Duodenal mucosa (tissue), 2 donors: ENCODE results near the gene MRPL43.

Experiments used
- H3K27ac ChIP-seq: one replicate; pipeline ENCODE4 v1.7.0; 2013; ENCODE audit warnings: low read depth, low read length
- H3K27me3 ChIP-seq, 2 donors: one replicate each; pipeline ENCODE4 v1.7.0; 2013; ENCODE audit warnings: low read length in 2 of 2, control low read depth in 1 of 2; ENCODE audit not compliant: insufficient read depth in 2 of 2, control insufficient read depth in 1 of 2
- H3K36me3 ChIP-seq, 2 donors: one replicate each; pipeline ENCODE4 v1.7.0; 2013; ENCODE audit warnings: low read length in 2 of 2, control low read depth in 1 of 2; ENCODE audit not compliant: insufficient read depth in 2 of 2, control insufficient read depth in 1 of 2
- H3K4me1 ChIP-seq, 2 donors: one replicate each; pipeline ENCODE4 v1.7.0; 2013; ENCODE audit warnings: low read length in 2 of 2, control low read depth in 1 of 2; ENCODE audit not compliant: insufficient read depth in 2 of 2, control insufficient read depth in 1 of 2
- H3K4me3 ChIP-seq, 2 donors: one replicate each; pipeline ENCODE4 v1.7.0; 2013; ENCODE audit warnings: low read length in 2 of 2, low read depth in 1 of 2
- H3K9ac ChIP-seq, 2 donors: one replicate each; pipeline ENCODE4 v1.7.0; 2013; ENCODE audit warnings: low read length in 2 of 2, low read depth in 1 of 2
- H3K9me3 ChIP-seq, 2 donors: one replicate each; pipeline ENCODE4 v1.7.0; 2013; ENCODE audit warnings: low read length in 2 of 2, control low read depth in 1 of 2; ENCODE audit not compliant: control insufficient read depth in 1 of 2

MRPL43 gene

GRCh38 chr10:100967332-100967731 is 20.0 kb downstream of the MRPL43 start:
- no peak overlapping the region for H3K27ac ChIP-seq
- H3K4me1 ChIP-seq, result peaks cover 20 to 29% of the 10 kb centered on the region in 2 donors

GRCh38 chr10:100966887-100967286 is 20.4 kb downstream of the MRPL43 start:
- Histone ChIP-seq H3K36me3 (peaks cover 11 to 26% of the 10 kb centered on the region in 2 donors), H3K9ac (no peak overlapping the region), H3K27ac (no peak overlapping the region), H3K4me1 (peaks cover 15 to 25% of the 10 kb centered on the region in 2 donors), H3K27me3 (no peaks in the 10 kb centered on the region), H3K4me3 (no peak overlapping the region), H3K9me3 (no peaks in the 10 kb centered on the region)

More at GRCh38 chr10:100967332-100967731, 20.0 kb downstream of the MRPL43 start:
- H3K36me3 ChIP-seq, result peaks cover 8 to 22% of the 10 kb centered on the region in 2 donors
- H3K9me3 ChIP-seq, result no peaks in the 10 kb centered on the region
- no peaks in the 10 kb centered on the region for H3K27me3 ChIP-seq
- H3K4me3 ChIP-seq, result no peak overlapping the region
- no peak overlapping the region for H3K9ac ChIP-seq

DNA sequence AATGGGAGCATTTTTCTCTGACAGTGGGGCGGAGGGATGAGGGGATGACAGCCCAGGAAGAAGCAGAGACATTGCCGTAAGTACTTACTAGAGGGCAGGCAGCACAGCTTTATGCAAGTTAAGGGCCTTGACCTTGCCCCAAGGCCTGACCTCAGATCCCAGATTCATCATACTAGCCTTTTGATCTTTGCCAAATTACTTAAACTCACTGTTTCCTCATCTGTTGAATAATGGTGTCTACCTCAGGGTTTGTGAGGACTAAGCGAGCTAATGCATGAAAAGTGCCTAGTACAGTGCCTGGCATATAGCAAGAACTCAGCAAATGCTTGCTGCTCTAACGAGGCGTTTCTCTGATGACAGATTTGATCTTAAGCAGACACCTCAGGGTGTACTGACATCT is 21.5 kb downstream of the MRPL43 start:
- Histone ChIP-seq H3K9ac (no peak overlapping the region), H3K27me3 (no peaks in the 10 kb centered on the region), H3K36me3 (peaks cover 12 to 29% of the 10 kb centered on the region in 2 donors), H3K27ac (no peak overlapping the region), H3K4me3 (no peak overlapping the region), H3K4me1 (peaks cover 12 to 18% of the 10 kb centered on the region in 2 donors), H3K9me3 (no peaks in the 10 kb centered on the region)

- no peak overlapping the region for H3K9ac ChIP-seq
- peaks cover 18 to 37% of the 10 kb centered on the region in 2 donors for H3K36me3 ChIP-seq
- H3K27ac ChIP-seq, result no peak overlapping the region
- H3K27me3 ChIP-seq, result no peaks in the 10 kb centered on the region
- H3K4me3 ChIP-seq, result no peak overlapping the region
- H3K9me3 ChIP-seq, result no peaks in the 10 kb centered on the region
- peaks cover 5 to 10% of the 10 kb centered on the region in 2 donors for H3K4me1 ChIP-seq
These were observed 23.5 kb downstream of the MRPL43 start for GRCh38 chr10:100963826-100964225.

DNA sequence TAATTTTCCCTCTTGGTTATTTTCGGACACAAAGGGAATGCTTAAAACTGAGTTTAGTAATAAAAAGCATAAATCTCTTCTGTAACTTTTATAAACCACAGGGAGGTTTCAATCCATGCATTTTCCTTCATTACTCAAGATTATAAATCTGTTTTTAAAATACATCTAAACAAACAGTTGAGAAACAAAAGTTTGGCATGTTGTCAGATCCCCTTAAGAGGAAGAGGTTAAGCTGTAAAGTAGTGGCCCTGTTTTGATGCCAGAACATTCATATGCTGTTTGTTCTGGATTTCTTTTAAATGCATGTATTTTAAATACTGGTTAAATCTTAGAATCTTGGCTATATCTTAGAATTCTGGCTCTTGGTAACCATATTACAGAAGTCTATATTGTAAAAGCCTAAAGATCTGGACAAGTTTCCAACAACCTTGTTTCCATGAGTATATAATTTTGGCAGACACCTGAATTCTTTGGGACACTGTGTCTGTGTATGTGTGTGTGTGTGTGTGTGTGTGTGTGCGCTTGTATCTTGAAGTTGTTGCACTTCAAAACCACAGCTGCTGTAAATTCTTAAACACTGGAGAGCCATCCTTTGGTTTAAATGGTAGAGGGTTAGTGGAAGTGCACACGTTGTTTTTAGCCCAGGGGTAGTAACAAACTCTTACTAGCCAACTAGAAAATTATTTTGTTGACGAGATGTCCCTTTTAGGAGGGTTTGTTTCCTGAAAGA is 24.8 kb downstream of the MRPL43 start:
- Histone ChIP-seq H3K27ac (no peak overlapping the region), H3K9ac (no peak overlapping the region), H3K4me1 (no peaks in the 10 kb centered on the region), H3K36me3 (peaks cover 18 to 49% of the 10 kb centered on the region in 2 donors), H3K9me3 (no peaks in the 10 kb centered on the region), H3K27me3 (no peaks in the 10 kb centered on the region), H3K4me3 (no peak overlapping the region)

DNA sequence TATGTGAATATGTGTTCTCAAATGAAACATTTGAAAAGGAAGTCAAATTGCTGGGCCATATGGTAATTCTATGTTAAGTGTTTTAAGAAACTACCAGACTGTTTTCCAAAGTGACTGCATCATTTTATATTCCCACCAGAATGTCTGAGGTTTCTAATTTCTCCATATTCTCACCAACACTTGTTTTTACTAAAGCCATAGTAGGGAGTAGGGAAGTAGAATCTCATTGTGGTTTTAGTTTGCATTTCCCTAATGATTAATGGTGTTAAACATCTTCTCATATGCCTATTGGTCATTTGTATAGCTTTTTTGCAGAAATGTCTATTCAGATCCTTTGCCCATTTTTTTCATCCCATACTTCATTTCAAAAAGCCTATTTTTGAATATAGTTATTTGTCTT is 27.0 kb downstream of the MRPL43 start:
- no peaks in the 10 kb centered on the region for H3K27me3 ChIP-seq
- no peak overlapping the region for H3K4me3 ChIP-seq
- no peak overlapping the region for H3K9ac ChIP-seq
- no peaks in the 10 kb centered on the region for H3K9me3 ChIP-seq
- H3K4me1 ChIP-seq, result no peaks in the 10 kb centered on the region
- H3K36me3 ChIP-seq, result peaks cover 9 to 51% of the 10 kb centered on the region in 2 donors
- no peak overlapping the region for H3K27ac ChIP-seq

- Histone ChIP-seq H3K36me3 (peaks cover 33 to 65% of the 10 kb centered on the region in 2 donors), H3K9ac (no peak overlapping the region), H3K27me3 (no peaks in the 10 kb centered on the region), H3K4me1 (no peaks in the 10 kb centered on the region), H3K27ac (no peak overlapping the region), H3K9me3 (no peaks in the 10 kb centered on the region), H3K4me3 (no peak overlapping the region)
These were observed 38.4 kb downstream of the MRPL43 start for GRCh38 chr10:100948916-100949315.

DNA sequence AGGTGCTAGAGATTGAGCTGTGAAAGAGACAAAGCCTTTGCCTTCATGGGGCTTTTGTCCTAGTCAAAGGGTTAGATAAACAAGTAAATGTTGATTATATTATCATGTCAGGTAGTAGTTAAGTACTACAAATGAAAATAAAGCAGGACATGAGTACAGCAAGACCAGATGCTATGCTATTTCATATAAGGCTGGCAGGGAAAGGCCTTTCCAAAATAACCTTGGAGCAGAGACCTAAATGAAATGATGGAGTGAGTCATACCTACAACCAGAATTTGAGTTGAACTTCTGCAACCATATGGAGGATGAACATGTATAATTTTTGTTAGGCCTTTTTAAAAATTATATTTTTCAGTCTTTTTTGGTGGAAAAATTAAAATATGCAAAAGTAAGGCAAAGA is 41.5 kb downstream of the MRPL43 start:
- H3K27ac ChIP-seq, result no peak overlapping the region

DNA sequence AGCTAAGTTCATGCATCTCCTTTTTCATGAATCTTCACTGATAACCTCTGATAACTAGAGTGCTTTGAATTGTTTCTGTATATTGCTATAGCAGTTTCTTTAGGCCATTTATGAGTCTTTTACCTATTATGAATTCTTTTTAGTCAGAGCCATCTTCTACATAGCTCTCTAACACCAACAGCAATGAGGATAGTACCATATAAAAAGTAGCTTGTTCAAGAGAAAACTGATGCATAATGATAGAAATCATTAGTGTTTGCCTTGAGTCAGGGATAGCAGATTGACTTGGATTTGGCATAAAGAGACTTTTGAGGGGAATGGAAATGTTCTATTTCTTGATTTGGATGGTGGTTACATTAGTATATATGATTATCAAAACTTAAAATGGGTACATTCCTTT is 43.8 kb downstream of the MRPL43 start:
- no peaks in the 10 kb centered on the region for H3K27me3 ChIP-seq
- no peaks in the 10 kb centered on the region for H3K9me3 ChIP-seq
- no peak overlapping the region for H3K9ac ChIP-seq
- H3K4me1 ChIP-seq, result no peaks in the 10 kb centered on the region
- H3K36me3 ChIP-seq, result peaks cover 26 to 71% of the 10 kb centered on the region in 2 donors
- H3K4me3 ChIP-seq, result no peak overlapping the region
- no peak overlapping the region for H3K27ac ChIP-seq

More for the DNA sequence above, 41.5 kb downstream of the MRPL43 start:
- no peak overlapping the region for H3K4me3 ChIP-seq
- no peaks in the 10 kb centered on the region for H3K4me1 ChIP-seq
- H3K9ac ChIP-seq, result no peak overlapping the region
- peaks cover 38 to 75% of the 10 kb centered on the region in 2 donors for H3K36me3 ChIP-seq
- no peaks in the 10 kb centered on the region for H3K9me3 ChIP-seq
- no peaks in the 10 kb centered on the region for H3K27me3 ChIP-seq

DNA sequence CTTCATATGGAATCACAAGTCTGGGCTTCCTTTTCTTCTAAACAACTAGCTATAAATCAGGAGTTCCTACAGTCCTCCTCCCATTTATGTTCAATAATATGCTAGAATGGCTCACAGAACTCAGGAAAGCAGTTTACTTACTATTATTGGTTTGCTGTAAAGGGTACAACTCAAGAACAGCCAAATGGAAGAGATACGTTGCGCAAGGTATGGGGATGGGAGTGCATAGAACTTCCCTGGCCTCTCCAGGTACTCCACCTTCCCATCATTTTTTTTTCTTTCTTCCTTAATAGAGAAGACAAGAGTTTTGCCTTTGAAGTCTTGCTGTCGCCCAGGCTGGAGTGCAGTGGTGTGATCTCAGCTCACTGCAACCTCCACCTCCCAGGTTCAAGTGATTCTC is 45.1 kb downstream of the MRPL43 start:
- no peak overlapping the region for H3K27ac ChIP-seq
- H3K36me3 ChIP-seq, result peaks cover 34 to 75% of the 10 kb centered on the region in 2 donors

More for the DNA sequence above, 45.1 kb downstream of the MRPL43 start:
- no peaks in the 10 kb centered on the region for H3K27me3 ChIP-seq
- H3K9ac ChIP-seq, result no peak overlapping the region
- no peak overlapping the region for H3K4me3 ChIP-seq
- H3K9me3 ChIP-seq, result no peaks in the 10 kb centered on the region
- no peaks in the 10 kb centered on the region for H3K4me1 ChIP-seq
